Mucosa of gallbladder (tissue), 1 donor: ENCODE measurements around the gene VWC2L. TPM values are rescaled to one million over a fixed set of nuclear protein-coding genes. Genes with fewer than 3 reads are reported as not detected.

Source experiments
- DNase-seq: peaks from one replicate; pipeline ENCODE4 v3.0.0-alpha.2; 2020; ENCODE audit warnings: low spot score
- total RNA-seq: library from RNA; stranded (reverse); gene quantifications from one replicate; pipeline ENCODE4 v1.2.1, GENCODE V29; 2021
- donor health status: DM: no; HTN: no; CAD: no.

The VWC2L gene
- not detected for total RNA-seq

- DNase-seq = peak; percentile 87
Measured at GRCh38 chr2:214410918-214411554, at the start of gene VWC2L. TSS of gene VWC2L (plus strand) at chr2:214411054. CDS start at chr2:214414194, 3,140 bp downstream.

- no peak for DNase-seq
Measured at GRCh38 chr2:214361116-214361515, 49.7 kb upstream of the VWC2L start.

GRCh38 chr2:214365549-214365948 is 45.3 kb upstream of the VWC2L start:
- DNase-seq = no peak

- DNase-seq = no peak
Measured at GRCh38 chr2:214367171-214367570, 43.7 kb upstream of the VWC2L start.

GRCh38 chr2:214376618-214377285 is 34.1 kb upstream of the VWC2L start:
- DNase-seq = no peak

- no peak for DNase-seq
Measured at GRCh38 chr2:214377286-214377624, 33.6 kb upstream of the VWC2L start.

GRCh38 chr2:214378455-214379103 is 32.3 kb upstream of the VWC2L start:
- peak; percentile 75 for DNase-seq

- no peak for DNase-seq
Measured at GRCh38 chr2:214379227-214379626, 31.6 kb upstream of the VWC2L start.

GRCh38 chr2:214380681-214381080 is 30.2 kb upstream of the VWC2L start:
- no peak for DNase-seq

GRCh38 chr2:214382229-214382628 is 28.6 kb upstream of the VWC2L start:
- no peak for DNase-seq

- DNase-seq = no peak
Measured at GRCh38 chr2:214386720-214387119, 24.1 kb upstream of the VWC2L start.

- no peak for DNase-seq
Measured at GRCh38 chr2:214389334-214389733, 21.5 kb upstream of the VWC2L start.

- no peak for DNase-seq
Measured at GRCh38 chr2:214393796-214394195, 17.1 kb upstream of the VWC2L start.

- no peak for DNase-seq
Measured at GRCh38 chr2:214395040-214395439, 15.8 kb upstream of the VWC2L start.

- no peak for DNase-seq
Measured at GRCh38 chr2:214401580-214401979, 9.3 kb upstream of the VWC2L start.

- DNase-seq = no peak
Measured at GRCh38 chr2:214410128-214410775, 602 bp upstream of the VWC2L start.

GRCh38 chr2:214412679-214413078 is 1.8 kb downstream of the VWC2L start:
- no peak for DNase-seq

- DNase-seq = no peak
Measured at GRCh38 chr2:214436470-214436869, 25.6 kb downstream of the VWC2L start.

- DNase-seq = no peak
Measured at GRCh38 chr2:214450118-214450894, 39.5 kb downstream of the VWC2L start.

- DNase-seq = no peak
Measured at GRCh38 chr2:214451516-214452275, 40.8 kb downstream of the VWC2L start.
